SK-N-SH (cell line): Measurements from ENCODE around the gene RGS9. TPM values are rescaled to one million over a fixed set of nuclear protein-coding genes. Genes with fewer than 3 reads are reported as not detected.

ENCODE experiments used
- CTCF ChIA-PET: fragments of 300-600, 350-600 bp; formaldehyde crosslinking; extraction: SDS; loops from one replicate; lab custom pipeline; 2021; lab: Yijun Ruan, JAX
- POLR2A ChIA-PET: fragments of 350-600 bp; sonication (Branson Sonifier 250); formaldehyde crosslinking; extraction: SDS; loops from one replicate; lab custom pipeline; 2020; ENCODE audit warnings: antibody characterized with exemption, inconsistent platforms; lab: Yijun Ruan, JAX
- DNase-seq: peaks from one replicate; pipeline ENCODE4 v3.0.0; 2012
- H2AFZ ChIP-seq: fragments of 200-600 bp; sonication (generic); 2 replicates; pipeline ENCODE4 v1.8.1; 2016; ENCODE audit warnings: antibody characterized with exemption, mild to moderate bottlenecking, low read depth
- H3F3A ChIP-seq: fragments of 200-600 bp; sonication (generic); replicated peaks from 2 replicates; pipeline ENCODE3; 2016; ENCODE audit warnings: antibody characterized with exemption, mild to moderate bottlenecking; ENCODE audit not compliant: insufficient read depth
- H3K27ac ChIP-seq, 2 experiments: fragments of 200-500 bp in 1 of 2; fragments of 200-600 bp in 1 of 2; sonication (Bioruptor generic) in 1 of 2; sonication (generic), shearing (Covaris generic) in 1 of 2; 2 replicates each; pipeline versions ENCODE4 v1.5.1 to v1.6.1; 2014 to 2016; ENCODE audit warnings: low read depth in 2 of 2, inconsistent platforms in 1 of 2, low read length in 1 of 2, mild to moderate bottlenecking in 1 of 2, mixed read lengths in 1 of 2
- H3K27me3 ChIP-seq: fragments of 200-600 bp; sonication (generic), shearing (Covaris generic); 2 replicates; pipeline ENCODE4 v1.6.1; 2016; ENCODE audit warnings: mixed run types; ENCODE audit not compliant: insufficient read depth
- H3K36me3 ChIP-seq, 2 experiments: fragments of 200-500 bp in 1 of 2; fragments of 200-600 bp in 1 of 2; sonication (Bioruptor generic) in 1 of 2; sonication (generic) in 1 of 2; replicated peaks in 1 of 2; 2 replicates each; pipeline versions ENCODE3 to v1.5.1; 2014 to 2016; ENCODE audit warnings: low read length in 1 of 2, mild to moderate bottlenecking in 1 of 2; ENCODE audit not compliant: insufficient read depth in 2 of 2, control insufficient read depth in 1 of 2
- H3K4me1 ChIP-seq, 2 experiments: fragments of 200-500 bp in 1 of 2; fragments of 200-600 bp in 1 of 2; sonication (Bioruptor generic) in 1 of 2; sonication (generic), shearing (Covaris generic) in 1 of 2; 2 replicates each; pipeline versions ENCODE4 v1.5.1 to v1.6.1; 2014 to 2016; ENCODE audit warnings: low read depth in 1 of 2, low read length in 1 of 2, mixed run types in 1 of 2; ENCODE audit not compliant: insufficient read depth in 2 of 2, control insufficient read depth in 1 of 2
- H3K4me2 ChIP-seq: fragments of 200-600 bp; sonication (generic), shearing (Covaris generic); 2 replicates; pipeline ENCODE4 v1.6.1; 2017; ENCODE audit warnings: mixed run types
- H3K4me3 ChIP-seq, 2 experiments: fragments of 200-500 bp in 1 of 2; fragments of 200-600 bp in 1 of 2; sonication (Bioruptor generic) in 1 of 2; sonication (generic), shearing (Covaris generic) in 1 of 2; 2 replicates each; pipeline versions ENCODE4 v1.5.1 to v1.8.1; 2014 to 2016; ENCODE audit warnings: low read depth in 2 of 2, inconsistent platforms in 1 of 2, low read length in 1 of 2, mild to moderate bottlenecking in 1 of 2, mixed read lengths in 1 of 2, moderate library complexity in 1 of 2
- H3K79me2 ChIP-seq: fragments of 200-600 bp; sonication (generic); 2 replicates; pipeline ENCODE4 v1.8.1; 2017; ENCODE audit warnings: mild to moderate bottlenecking; ENCODE audit not compliant: insufficient read depth
- H3K9ac ChIP-seq: fragments of 200-600 bp; sonication (generic); 2 replicates; pipeline ENCODE4 v1.6.1; 2017; ENCODE audit warnings: mixed run types
- H3K9me2 ChIP-seq: fragments of 200-600 bp; sonication (generic); 2 replicates; pipeline ENCODE4 v1.6.1; 2017; ENCODE audit warnings: mixed run types
- H3K9me3 ChIP-seq: fragments of 200-600 bp; sonication (generic); 2 replicates; pipeline ENCODE4 v1.6.1; 2017; ENCODE audit warnings: mixed run types, mild to moderate bottlenecking, moderate library complexity
- H4K20me1 ChIP-seq: fragments of 200-600 bp; sonication (generic); 2 replicates; pipeline ENCODE4 v1.6.1; 2017; ENCODE audit warnings: mild to moderate bottlenecking, mixed run types; ENCODE audit not compliant: insufficient read depth
- CHD2 ChIP-seq: fragments of 150-350 bp; IDR thresholded peaks from 2 replicates; pipeline ENCODE4 v1.6.1; 2018; ENCODE audit warnings: low read length; ENCODE audit not compliant: partially characterized antibody
- FOSL2 ChIP-seq: IDR thresholded peaks from 2 replicates; pipeline ENCODE4 v1.4.0; 2012; ENCODE audit warnings: low read depth, mild to moderate bottlenecking, moderate library complexity, borderline replicate concordance
- FOXJ3 ChIP-seq: sonication (generic); formaldehyde crosslinking; IDR thresholded peaks from 2 replicates; pipeline ENCODE4 v1.5.1; 2020; ENCODE audit warnings: mild to moderate bottlenecking, missing genetic modification reagents
- GABPA ChIP-seq: IDR thresholded peaks from 2 replicates; pipeline ENCODE4 v1.4.0; 2012; ENCODE audit warnings: low read depth, mild to moderate bottlenecking
- GATA2 ChIP-seq: sonication (generic); formaldehyde crosslinking; IDR thresholded peaks from 2 replicates; pipeline ENCODE4 v1.5.0; 2020; ENCODE audit warnings: mild to moderate bottlenecking, missing genetic modification reagents
- IRF3 ChIP-seq: fragments of 150-350 bp; IDR thresholded peaks from 2 replicates; pipeline ENCODE4 v1.6.1; 2016; ENCODE audit warnings: mild to moderate bottlenecking, low read depth, low read length
- JUND ChIP-seq: IDR thresholded peaks from 2 replicates; pipeline ENCODE4 v1.4.0; 2012
- MEF2A ChIP-seq: IDR thresholded peaks from 2 replicates; pipeline ENCODE4 v1.4.0; 2012; ENCODE audit warnings: low read depth, borderline replicate concordance
- NFIC ChIP-seq: IDR thresholded peaks from 2 replicates; pipeline ENCODE4 v1.4.0; 2012; ENCODE audit warnings: borderline replicate concordance
- PBX3 ChIP-seq: IDR thresholded peaks from 2 replicates; pipeline ENCODE4; 2012
- POLR2AphosphoS5 ChIP-seq: IDR thresholded peaks from 2 replicates; pipeline ENCODE4 v1.6.1; 2012; ENCODE audit warnings: low read depth, low read length
- RFX5 ChIP-seq: IDR thresholded peaks from 2 replicates; pipeline ENCODE4 v1.6.1; 2012; ENCODE audit warnings: mild to moderate bottlenecking, improper control_type of control experiment, low read length
- RXRA ChIP-seq: IDR thresholded peaks from 2 replicates; pipeline ENCODE4 v1.4.0; 2012; ENCODE audit warnings: low read depth, mild to moderate bottlenecking, borderline replicate concordance
- SIN3A ChIP-seq: IDR thresholded peaks from 2 replicates; pipeline ENCODE4 v1.6.1; 2012; ENCODE audit warnings: low read depth, mild to moderate bottlenecking, low read length, moderate library complexity, borderline replicate concordance
- SMC3 ChIP-seq: IDR thresholded peaks from 2 replicates; pipeline ENCODE4 v1.6.1; 2012; ENCODE audit warnings: low read depth, low read length, improper control_type of control experiment
- TCF12 ChIP-seq: IDR thresholded peaks from 2 replicates; pipeline ENCODE4 v1.4.0; 2012
- USF2 ChIP-seq: fragments of 150-350 bp; IDR thresholded peaks from 2 replicates; pipeline ENCODE4 v1.6.1; 2017; ENCODE audit warnings: antibody characterized with exemption, low read length, low read depth, borderline replicate concordance
- WGBS: methylation state at CpG from one replicate; pipeline ENCODE4 v1.1.6; 2017; ENCODE audit warnings: low lambda C conversion rate; 5-methylcytosine and 5-hydroxymethylcytosine counted together
- polyA plus RNA-seq, 3 experiments: library from polyadenylated mRNA; depleted of rRNA; stranded (reverse); fragments of >200 nt; gene quantifications; 2 replicates each; pipeline ENCODE4 v1.2.3, GENCODE V29; 2012
- TF ChIP-seq, protein P1 (sequence below): IDR thresholded peaks from 2 replicates; pipeline ENCODE4 v1.6.1; 2012; ENCODE audit warnings: mild to moderate bottlenecking, low read depth, low read length, moderate library complexity
- TF ChIP-seq, protein P2 (sequence below): IDR thresholded peaks from 2 replicates; pipeline ENCODE4 v1.4.0; 2012; ENCODE audit warnings: low read depth
- TF ChIP-seq, protein P3 (sequence below): IDR thresholded peaks from 2 replicates; pipeline ENCODE4 v1.4.0; 2012; ENCODE audit warnings: low read depth, borderline replicate concordance

The RGS9 gene
- polyA plus RNA-seq, 1 of the 3 experiments (the other 2 are of a cell fraction): 1.4 TPM

- TF ChIP-seq, protein P1, sequence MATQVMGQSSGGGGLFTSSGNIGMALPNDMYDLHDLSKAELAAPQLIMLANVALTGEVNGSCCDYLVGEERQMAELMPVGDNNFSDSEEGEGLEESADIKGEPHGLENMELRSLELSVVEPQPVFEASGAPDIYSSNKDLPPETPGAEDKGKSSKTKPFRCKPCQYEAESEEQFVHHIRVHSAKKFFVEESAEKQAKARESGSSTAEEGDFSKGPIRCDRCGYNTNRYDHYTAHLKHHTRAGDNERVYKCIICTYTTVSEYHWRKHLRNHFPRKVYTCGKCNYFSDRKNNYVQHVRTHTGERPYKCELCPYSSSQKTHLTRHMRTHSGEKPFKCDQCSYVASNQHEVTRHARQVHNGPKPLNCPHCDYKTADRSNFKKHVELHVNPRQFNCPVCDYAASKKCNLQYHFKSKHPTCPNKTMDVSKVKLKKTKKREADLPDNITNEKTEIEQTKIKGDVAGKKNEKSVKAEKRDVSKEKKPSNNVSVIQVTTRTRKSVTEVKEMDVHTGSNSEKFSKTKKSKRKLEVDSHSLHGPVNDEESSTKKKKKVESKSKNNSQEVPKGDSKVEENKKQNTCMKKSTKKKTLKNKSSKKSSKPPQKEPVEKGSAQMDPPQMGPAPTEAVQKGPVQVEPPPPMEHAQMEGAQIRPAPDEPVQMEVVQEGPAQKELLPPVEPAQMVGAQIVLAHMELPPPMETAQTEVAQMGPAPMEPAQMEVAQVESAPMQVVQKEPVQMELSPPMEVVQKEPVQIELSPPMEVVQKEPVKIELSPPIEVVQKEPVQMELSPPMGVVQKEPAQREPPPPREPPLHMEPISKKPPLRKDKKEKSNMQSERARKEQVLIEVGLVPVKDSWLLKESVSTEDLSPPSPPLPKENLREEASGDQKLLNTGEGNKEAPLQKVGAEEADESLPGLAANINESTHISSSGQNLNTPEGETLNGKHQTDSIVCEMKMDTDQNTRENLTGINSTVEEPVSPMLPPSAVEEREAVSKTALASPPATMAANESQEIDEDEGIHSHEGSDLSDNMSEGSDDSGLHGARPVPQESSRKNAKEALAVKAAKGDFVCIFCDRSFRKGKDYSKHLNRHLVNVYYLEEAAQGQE: no peak
- TF ChIP-seq SIN3A: no peak
- TF ChIP-seq USF2: no peak
- TF ChIP-seq SMC3: no peak
These were observed 82.5 kb downstream of the RGS9 start (continued) for GRCh38 chr17:65219707-65220106.

- no peaks in the 10 kb centered on the region for H3K9me2 ChIP-seq
- no peak overlapping the region for H3K4me2 ChIP-seq
- no peaks in the 10 kb centered on the region for H3K79me2 ChIP-seq
- peaks cover 0 to 3% of the 10 kb centered on the region in 2 experiments; a peak in 1 of 4 replicates for H3K4me1 ChIP-seq
- H3K4me3 ChIP-seq: no peak overlapping the region
- TF ChIP-seq FOXJ3: no peak
- no peak for TF ChIP-seq CHD2
- no peak for TF ChIP-seq TCF12
- TF ChIP-seq IRF3: no peak
- no peak for TF ChIP-seq FOSL2
- TF ChIP-seq, protein P2, sequence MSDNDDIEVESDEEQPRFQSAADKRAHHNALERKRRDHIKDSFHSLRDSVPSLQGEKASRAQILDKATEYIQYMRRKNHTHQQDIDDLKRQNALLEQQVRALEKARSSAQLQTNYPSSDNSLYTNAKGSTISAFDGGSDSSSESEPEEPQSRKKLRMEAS: no peak
- TF ChIP-seq MEF2A: no peak
- TF ChIP-seq, protein P1: no peak
- no peak for TF ChIP-seq PBX3
- TF ChIP-seq RXRA: no peak
- no peak for TF ChIP-seq POLR2AphosphoS5
- no peak for TF ChIP-seq JUND
- no peak for TF ChIP-seq RFX5
- TF ChIP-seq GATA2: no peak
- TF ChIP-seq NFIC: no peak
- TF ChIP-seq, protein P3, sequence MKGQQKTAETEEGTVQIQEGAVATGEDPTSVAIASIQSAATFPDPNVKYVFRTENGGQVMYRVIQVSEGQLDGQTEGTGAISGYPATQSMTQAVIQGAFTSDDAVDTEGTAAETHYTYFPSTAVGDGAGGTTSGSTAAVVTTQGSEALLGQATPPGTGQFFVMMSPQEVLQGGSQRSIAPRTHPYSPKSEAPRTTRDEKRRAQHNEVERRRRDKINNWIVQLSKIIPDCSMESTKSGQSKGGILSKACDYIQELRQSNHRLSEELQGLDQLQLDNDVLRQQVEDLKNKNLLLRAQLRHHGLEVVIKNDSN: no peak
- no peak for TF ChIP-seq GABPA
- 26% methylated on average over 1 of the region's 1 CpG for whole genome bisulfite sequencing
- no peaks in the 10 kb centered on the region for H3K36me3 ChIP-seq
- no peaks in the 10 kb centered on the region for H4K20me1 ChIP-seq
- no peak overlapping the region for H3K27ac ChIP-seq
- DNase-seq: no peak
- no peaks in the 10 kb centered on the region for H3K9me3 ChIP-seq
- no peak overlapping the region for H2AFZ ChIP-seq
- CTCF ChIA-PET: interaction anchor here (6.7 kb wide), 1 partner anchor 11 kb away, joined by 40 read pairs; no protein-coding TSS in a partner anchor
- H3K27me3 ChIP-seq: peaks cover 14% of the 10 kb centered on the region; the same call in 1 of the 2 replicates
- H3K9ac ChIP-seq: no peak overlapping the region
- POLR2A ChIA-PET: no interaction called here
- no peaks in the 10 kb centered on the region for H3F3A ChIP-seq
These were observed 83.6 kb downstream of the RGS9 start for GRCh38 chr17:65220732-65221131.
